ENCODE data around the gene TFB2M.
"Not testable (repeated sequence)": the region's sequence is repeated elsewhere in the genome, so short reads cannot be mapped to it uniquely, and the experiment has no call there.

TFB2M gene

GRCh38 chr1:246566128-246566812, at the start of gene TFB2M, which contains the start of gene CNST:
Gene TFB2M, minus strand, starts transcription at chr1:246566261. Its CDS starts 123 bp downstream, at chr1:246566138.
Gene CNST, plus strand, starts transcription at chr1:246566456. Its CDS starts 25,107 bp downstream, at chr1:246591563.
- DNase-seq (ENCODE audit: low read depth in 2 of 2, low spot score in 1 of 2): peak; percentile 81 to 85

GRCh38 chr1:246613096-246613758, 47.2 kb upstream of the TFB2M start:
- no peak for DNase-seq (ENCODE audit: low read depth in 2 of 2, low spot score in 1 of 2)

GRCh38 chr1:246609632-246610031, 43.6 kb upstream of the TFB2M start:
- no peak for DNase-seq (ENCODE audit: low read depth in 2 of 2, low spot score in 1 of 2)

GRCh38 chr1:246608616-246609376, 42.7 kb upstream of the TFB2M start:
- no peak for DNase-seq (ENCODE audit: low read depth in 2 of 2, low spot score in 1 of 2)

GRCh38 chr1:246607462-246607861, 41.4 kb upstream of the TFB2M start:
- DNase-seq (ENCODE audit: low read depth in 2 of 2, low spot score in 1 of 2): no peak

- not testable (repeated sequence) for DNase-seq (ENCODE audit: low read depth in 2 of 2, low spot score in 1 of 2)
These were observed 39.2 kb upstream of the TFB2M start for GRCh38 chr1:246605231-246605630.

- DNase-seq (ENCODE audit: low read depth in 2 of 2, low spot score in 1 of 2): no peak
These were observed 36.1 kb upstream of the TFB2M start for GRCh38 chr1:246602194-246602593.

GRCh38 chr1:246600579-246600978, 34.5 kb upstream of the TFB2M start:
- DNase-seq (ENCODE audit: low read depth in 2 of 2, low spot score in 1 of 2): no peak

- no peak for DNase-seq (ENCODE audit: low read depth in 2 of 2, low spot score in 1 of 2)
These were observed 33.3 kb upstream of the TFB2M start for GRCh38 chr1:246599315-246599714.

- no peak for DNase-seq (ENCODE audit: low read depth in 2 of 2, low spot score in 1 of 2)
These were observed 31.9 kb upstream of the TFB2M start for GRCh38 chr1:246597971-246598370.

- no peak for DNase-seq (ENCODE audit: low read depth in 2 of 2, low spot score in 1 of 2)
These were observed 31.3 kb upstream of the TFB2M start for GRCh38 chr1:246597340-246597739.

- DNase-seq (ENCODE audit: low read depth in 2 of 2, low spot score in 1 of 2): no peak
These were observed 29.1 kb upstream of the TFB2M start for GRCh38 chr1:246595146-246595545.

GRCh38 chr1:246592695-246593094, 26.6 kb upstream of the TFB2M start:
- DNase-seq (ENCODE audit: low read depth in 2 of 2, low spot score in 1 of 2): no peak

- DNase-seq (ENCODE audit: low read depth in 2 of 2, low spot score in 1 of 2): no peak
These were observed 25.9 kb upstream of the TFB2M start for GRCh38 chr1:246591958-246592357.

- DNase-seq (ENCODE audit: low read depth in 2 of 2, low spot score in 1 of 2): no peak
These were observed 25.4 kb upstream of the TFB2M start for GRCh38 chr1:246591504-246591903.

GRCh38 chr1:246591047-246591446, 25.0 kb upstream of the TFB2M start:
- no peak for DNase-seq (ENCODE audit: low read depth in 2 of 2, low spot score in 1 of 2)

- not testable (repeated sequence) for DNase-seq (ENCODE audit: low read depth in 2 of 2, low spot score in 1 of 2)
These were observed 23.9 kb upstream of the TFB2M start for GRCh38 chr1:246589919-246590318.

- no peak for DNase-seq (ENCODE audit: low read depth in 2 of 2, low spot score in 1 of 2)
These were observed 22.2 kb upstream of the TFB2M start for GRCh38 chr1:246588159-246588721.

GRCh38 chr1:246587606-246588005, 21.5 kb upstream of the TFB2M start:
- no peak for DNase-seq (ENCODE audit: low read depth in 2 of 2, low spot score in 1 of 2)

- DNase-seq (ENCODE audit: low read depth in 2 of 2, low spot score in 1 of 2): no peak
These were observed 21.0 kb upstream of the TFB2M start for GRCh38 chr1:246587032-246587431.

- no peak for DNase-seq (ENCODE audit: low read depth in 2 of 2, low spot score in 1 of 2)
These were observed 17.6 kb upstream of the TFB2M start for GRCh38 chr1:246583448-246584185.
